HepG2 (cell line): ENCODE data around the gene ELAVL3. TPM values are rescaled to one million over a fixed set of nuclear protein-coding genes. Genes with fewer than 3 reads are reported as not detected.
A peak's percentile ranks its signal among the peaks of the same experiment; 100 is the strongest.

Experiments
- CBX1 ChIP-seq: IDR thresholded peaks from one replicate; pipeline ENCODE4 v1.6.1; 2016; ENCODE audit warnings: antibody characterized with exemption, low read depth
- CREM ChIP-seq, 2 experiments: sonication (generic) in 1 of 2; formaldehyde crosslinking in 1 of 2; IDR thresholded peaks; 2 replicates each; pipeline versions ENCODE4 v1.4.0 to v1.6.1; 2016 to 2020; ENCODE audit warnings: antibody characterized with exemption in 1 of 2, mild to moderate bottlenecking in 1 of 2, missing genetic modification reagents in 1 of 2
- CSRNP2 ChIP-seq: sonication (generic); formaldehyde crosslinking; conservative IDR thresholded peaks from 2 replicates; pipeline ENCODE4 v1.8.0; 2022; ENCODE audit warnings: low read depth, missing genetic modification reagents
- DNMT1 ChIP-seq: sonication (generic); formaldehyde crosslinking; IDR thresholded peaks from 2 replicates; pipeline ENCODE4 v1.5.1; 2020; ENCODE audit warnings: mild to moderate bottlenecking, missing genetic modification reagents
- HMGXB4 ChIP-seq, 2 experiments: sonication (generic) in 1 of 2; formaldehyde crosslinking in 1 of 2; IDR thresholded peaks; 2 replicates each; pipeline versions ENCODE4 v1.4.0 to v1.6.1; 2018 to 2020; ENCODE audit warnings: missing genetic modification reagents in 2 of 2, borderline replicate concordance in 1 of 2, low read depth in 1 of 2, mild to moderate bottlenecking in 1 of 2, missing biosample characterization in 1 of 2
- HNF1B ChIP-seq: sonication (generic); formaldehyde crosslinking; IDR thresholded peaks from 2 replicates; pipeline ENCODE4 v1.5.1; 2020; ENCODE audit warnings: mild to moderate bottlenecking, moderate library complexity, missing genetic modification reagents
- HOXA7 ChIP-seq: sonication (generic); formaldehyde crosslinking; IDR thresholded peaks from 2 replicates; pipeline ENCODE4 v1.8.1; 2022; ENCODE audit warnings: mild to moderate bottlenecking, missing genetic modification reagents, moderate library complexity
- KAT8 ChIP-seq: IDR thresholded peaks from 2 replicates; pipeline ENCODE4 v1.6.1; 2016; ENCODE audit warnings: missing genetic modification reagents, missing compliant biosample characterization
- TAF15 ChIP-seq: fragments of 200-400 bp; formaldehyde crosslinking; IDR thresholded peaks from one replicate; pipeline ENCODE4 v1.6.1; 2018; ENCODE audit warnings: mild to moderate bottlenecking, low read depth, low read length; ENCODE audit not compliant: poor library complexity, severe bottlenecking
- ZBED4 ChIP-seq: sonication (generic); formaldehyde crosslinking; IDR thresholded peaks from 2 replicates; pipeline ENCODE4 v1.4.0; 2020; ENCODE audit warnings: missing genetic modification reagents, borderline replicate concordance
- ZNF44 ChIP-seq: sonication (generic); formaldehyde crosslinking; IDR thresholded peaks from 2 replicates; pipeline ENCODE4 v1.5.1; 2020; ENCODE audit warnings: mild to moderate bottlenecking, missing genetic modification reagents
- ZNF549 ChIP-seq: sonication (generic); formaldehyde crosslinking; IDR thresholded peaks from 2 replicates; pipeline ENCODE4 v1.5.0; 2020; ENCODE audit warnings: missing genetic modification reagents
- ZNF709 ChIP-seq: sonication (generic); formaldehyde crosslinking; IDR thresholded peaks from 2 replicates; pipeline ENCODE4 v1.5.0; 2020; ENCODE audit warnings: mild to moderate bottlenecking, missing genetic modification reagents
- polyA plus RNA-seq, 8 experiments: library from polyadenylated mRNA; depleted of rRNA in 3 of 8; stranded (reverse) in 7 of 8; unstranded in 1 of 8; fragments of >200 nt; fragmentation: Illumina TruSeq in 4 of 8; extraction: Trizol in 4 of 8; gene quantifications; 2 replicates each; pipeline versions ENCODE4 v1.2.1 to v1.2.3, GENCODE V29; 2011 to 2016; ENCODE audit warnings: low read depth in 4 of 8, missing spikeins in 1 of 8, mixed read lengths in 1 of 8; ENCODE audit not compliant: insufficient read depth in 1 of 8
- total RNA-seq, 5 experiments: library from RNA; depleted of rRNA; stranded (reverse); fragments of >200 nt; fragmentation: Illumina TruSeq; extraction: Trizol; gene quantifications; 2 replicates each; pipeline ENCODE4 v1.2.3, GENCODE V29; 2016; ENCODE audit warnings: low read depth in 1 of 5

ELAVL3 gene
- total and polyA plus RNA-seq, 2 of the 13 experiments (the other 11 are each of a cell fraction or from before 2014, with no cell fraction given), result 0.03 TPM; not detected in 1

- TF ChIP-seq CSRNP2, result no peak
- TF ChIP-seq ZNF549 (CRISPR knock-in tag), result no peak
- TF ChIP-seq HMGXB4 (CRISPR knock-in tag; IDR thresholded peaks at IDR 0.05; ENCODE audit: borderline replicate concordance in 1 of 2, low read depth in 1 of 2), result no peak; a peak in 1 of 4 replicates
- peak; percentile 17 for TF ChIP-seq TAF15
- no peak for TF ChIP-seq HOXA7 (CRISPR knock-in tag)
- TF ChIP-seq HNF1B (CRISPR knock-in tag), result peak; percentile 63
- TF ChIP-seq ZNF709 (CRISPR knock-in tag), result 0 out of 2 replicates have a peak, but pooled peaks have one; percentile 7
- TF ChIP-seq ZNF44 (CRISPR knock-in tag), result no peak
- TF ChIP-seq CREM (IDR thresholded peaks at IDR 0.05), result no peak
- TF ChIP-seq CREM (CRISPR knock-in tag; IDR thresholded peaks at IDR 0.05), result no peak
- TF ChIP-seq ZBED4 (CRISPR knock-in tag), result peak; percentile 40; the same call in 1 of the 2 replicates
- peak; percentile 29; the same call in 1 of the 2 replicates for TF ChIP-seq KAT8 (CRISPR knock-in tag)
- no peak for TF ChIP-seq DNMT1 (CRISPR knock-in tag)
- TF ChIP-seq CBX1, result no peak
These were observed 24.2 kb upstream of the ELAVL3 start (continued) for GRCh38 chr19:11505032-11505503.
